Panc1 (cell line): Measurements from ENCODE around the gene TMEM244. TPM values are rescaled to one million over a fixed set of nuclear protein-coding genes. Genes with fewer than 3 reads are reported as not detected.

Experiments used
- ATAC-seq: fragments of 200-7000 bp; cut with Tn5 transposase; 2 replicates; pipeline ENCODE4 v1.9.1; 2020; ENCODE audit warnings: mild to moderate bottlenecking, moderate library complexity
- BruUV-seq: library from RNA; stranded (reverse); fragments of 400-500 nt; replicated peaks from 2 replicates; lab custom pipeline; 2021; lab: Mats Ljungman, UMichigan
- CTCF ChIA-PET: fragments of 300-600 bp; sonication (Branson Sonifier 250); formaldehyde crosslinking; loops from one replicate; lab custom pipeline; 2022; ENCODE audit warnings: antibody characterized with exemption; lab: Charles Lee
- POLR2A ChIA-PET: fragments of 300-600 bp; sonication (Branson Sonifier 250); formaldehyde crosslinking; loops from one replicate; lab custom pipeline; 2022; ENCODE audit warnings: antibody characterized with exemption; lab: Charles Lee
- DNase-seq: peaks from one replicate; pipeline ENCODE4 v3.0.0-alpha.2; 2010; ENCODE audit warnings: low read depth, low spot score
- H3K27ac ChIP-seq: 2 replicates; pipeline ENCODE4 v1.5.1; 2011; ENCODE audit warnings: mild to moderate bottlenecking, low read length, inconsistent platforms
- H3K27me3 ChIP-seq: fragments of 200-500 bp; sonication (Bioruptor generic); 2 replicates; pipeline ENCODE4 v1.6.0; 2014; ENCODE audit warnings: low read length, inconsistent platforms; ENCODE audit not compliant: control insufficient read depth, insufficient read depth
- H3K36me3 ChIP-seq: fragments of 200-500 bp; sonication (Bioruptor generic); 2 replicates; pipeline ENCODE4 v1.5.1; 2014; ENCODE audit warnings: inconsistent platforms, mild to moderate bottlenecking, low read length, moderate library complexity; ENCODE audit not compliant: control insufficient read depth, insufficient read depth
- H3K4me1 ChIP-seq: 2 replicates; pipeline ENCODE4 v1.5.1; 2011; ENCODE audit warnings: inconsistent platforms, mild to moderate bottlenecking, low read length, moderate library complexity; ENCODE audit not compliant: control insufficient read depth, insufficient read depth
- H3K4me3 ChIP-seq, 2 experiments: 2 replicates each; pipeline ENCODE4 v1.5.1; 2011 to 2012; ENCODE audit warnings: low read depth in 2 of 2, low read length in 2 of 2, mild to moderate bottlenecking in 2 of 2, inconsistent platforms in 1 of 2, moderate library complexity in 1 of 2
- H3K9me3 ChIP-seq: fragments of 200-500 bp; sonication (Bioruptor generic); 2 replicates; pipeline ENCODE4 v1.5.1; 2014; ENCODE audit warnings: low read depth, mild to moderate bottlenecking, inconsistent platforms, low read length, moderate library complexity; ENCODE audit not compliant: control insufficient read depth, insufficient read depth
- CTCF ChIP-seq: fragments of 450-650 bp; IDR thresholded peaks from 2 replicates; pipeline ENCODE4 v1.5.1; 2017; ENCODE audit warnings: mild to moderate bottlenecking
- POLR2AphosphoS5 ChIP-seq: IDR thresholded peaks from 2 replicates; pipeline ENCODE4 v1.6.1; 2012; ENCODE audit warnings: mild to moderate bottlenecking, low read depth, low read length, moderate library complexity
- REST ChIP-seq, 2 experiments: IDR thresholded peaks; 2 replicates each; pipeline ENCODE4 v1.6.1; 2011 to 2012; ENCODE audit warnings: low read depth in 2 of 2, control low read depth in 1 of 2, low read length in 1 of 2, mild to moderate bottlenecking in 1 of 2, moderate library complexity in 1 of 2; ENCODE audit not compliant: insufficient read depth in 1 of 2
- SIN3A ChIP-seq: IDR thresholded peaks from 2 replicates; pipeline ENCODE4 v1.6.1; 2012; ENCODE audit warnings: low read depth, mild to moderate bottlenecking, low read length, moderate library complexity, borderline replicate concordance; ENCODE audit not compliant: insufficient read depth
- TCF7L2 ChIP-seq: IDR thresholded peaks from 2 replicates; pipeline ENCODE4 v1.6.1; 2011; ENCODE audit warnings: mild to moderate bottlenecking, low read depth, low read length, inconsistent platforms
- in situ Hi-C: cut with HindIII; loops from 2 replicates; pipeline ENCODE4 v1.10.0; 2016; ENCODE audit warnings: low sequenced_read_pairs, low pct_unique_long_range_greater_than_20kb
- intact Hi-C: fragments of 100-400 bp; cut with micrococcal nuclease; formaldehyde crosslinking; loops from one replicate; pipeline ENCODE4 v1.10.0; 2022; ENCODE audit not compliant: unreplicated experiment
- total RNA-seq: library from RNA; stranded (reverse); gene quantifications from one replicate; pipeline ENCODE4 v1.2.1, GENCODE V29; 2021; ENCODE audit not compliant: unreplicated experiment

The TMEM244 gene
- total RNA-seq, 1 experiment from 2014 or later, result not detected

- H3K4me3 ChIP-seq, result no peak overlapping the region
- TF ChIP-seq SIN3A (no peak), TCF7L2 (no peak), POLR2AphosphoS5 (no peak), REST (IDR thresholded peaks at IDR 0.05; ENCODE audit: insufficient read depth in 1 of 2, low read depth in 2 of 2, low read length in 1 of 2) (no peak), CTCF (no peak)
- POLR2A ChIA-PET, result no interaction called here
- ATAC-seq (no peak), DNase-seq (no peak)
- no peaks in the 10 kb centered on the region for H3K4me1 ChIP-seq
- H3K27ac ChIP-seq, result no peak overlapping the region
- intact Hi-C loops (no loop called here), in situ Hi-C loops (no loop called here)
- CTCF ChIA-PET, result no interaction called here
- no peaks in the 10 kb centered on the region for H3K27me3 ChIP-seq
- H3K36me3 ChIP-seq, result no peaks in the 10 kb centered on the region
- BruUV-seq, result no TSS peak
- no peaks in the 10 kb centered on the region for H3K9me3 ChIP-seq
These were observed 47.2 kb upstream of the TMEM244 start for GRCh38 chr6:129908356-129908755.

GRCh38 chr6:129906515-129907077 lies 45.5 kb upstream of the TMEM244 start:
- BruUV-seq, result no TSS peak
- ChIA-PET POLR2A (no interaction called here), CTCF (no interaction called here)
- DNase-seq (no peak), ATAC-seq (no peak)
- H3K4me3 ChIP-seq, result no peak overlapping the region
- intact Hi-C loops, result no loop called here
- no peaks in the 10 kb centered on the region for H3K4me1 ChIP-seq
- in situ Hi-C loops, result no loop called here
- H3K27me3 ChIP-seq, result no peaks in the 10 kb centered on the region
- no peak overlapping the region for H3K27ac ChIP-seq
- no peaks in the 10 kb centered on the region for H3K9me3 ChIP-seq
- H3K36me3 ChIP-seq, result no peaks in the 10 kb centered on the region
- TF ChIP-seq SIN3A, result no peak
- no peak for TF ChIP-seq TCF7L2
- TF ChIP-seq REST (IDR thresholded peaks at IDR 0.05; ENCODE audit: insufficient read depth in 1 of 2, low read depth in 2 of 2, low read length in 1 of 2), result no peak
- TF ChIP-seq POLR2AphosphoS5, result no peak
- no peak for TF ChIP-seq CTCF
